Bronchial epithelial cell (primary cell): Measurements from ENCODE around the gene GNG12. TPM values are rescaled to one million over a fixed set of nuclear protein-coding genes. Genes with fewer than 3 reads are reported as not detected.

Source experiments
- DNase-seq: peaks from one replicate; pipeline ENCODE4 v3.0.0-alpha.2; 2010; ENCODE audit warnings: low read depth
- FAIRE-seq: peaks from 2 replicates; lab custom pipeline; 2011; peaks lifted over from hg19 to GRCh38; lab: Jason Lieb, UNC
- H3K27me3 ChIP-seq: 2 replicates; pipeline ENCODE4 v1.5.1; 2011; ENCODE audit warnings: low read length; ENCODE audit not compliant: control insufficient read depth, insufficient read depth
- H3K36me3 ChIP-seq: 2 replicates; pipeline ENCODE4 v1.5.1; 2011; ENCODE audit warnings: low read length; ENCODE audit not compliant: control insufficient read depth, insufficient read depth
- H3K4me3 ChIP-seq: 2 replicates; pipeline ENCODE4 v1.5.1; 2011; ENCODE audit warnings: mild to moderate bottlenecking, low read depth, low read length, control low read depth
- CTCF ChIP-seq: IDR thresholded peaks from 2 replicates; pipeline ENCODE4 v1.5.1; 2011; ENCODE audit warnings: mild to moderate bottlenecking, moderate library complexity, low read length, control low read depth, inconsistent platforms; ENCODE audit not compliant: insufficient read depth, severe bottlenecking
- total RNA-seq: library from RNA; depleted of rRNA; stranded (reverse); fragments of >200 nt; gene quantifications from 2 replicates; pipeline ENCODE4 v1.2.1, GENCODE V29; 2014

Gene GNG12
- total RNA-seq, 1 donor from 2014 or later = 75.3 TPM

DNA sequence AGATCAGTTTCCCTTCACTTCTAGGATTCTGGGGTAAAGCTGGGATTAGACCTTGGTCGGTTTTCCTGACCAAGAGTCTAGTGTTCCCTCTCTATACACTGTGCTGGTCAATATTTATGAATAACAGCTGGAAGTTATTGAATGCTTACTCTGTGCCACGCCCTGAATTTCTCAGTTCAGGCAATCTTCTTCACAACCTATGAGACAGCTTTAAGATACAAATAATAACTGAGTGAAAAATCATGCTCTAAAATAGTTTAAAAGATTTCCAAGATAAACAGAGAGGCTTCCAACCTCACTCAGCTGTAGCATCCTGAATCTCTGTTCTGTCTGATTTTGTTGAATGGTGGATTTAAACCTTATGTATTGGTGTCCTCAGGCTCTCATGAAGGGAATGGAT lies 72.2 kb downstream of the GNG12 start:
- DNase-seq = no peak
- H3K27me3 ChIP-seq = no peaks in the 10 kb centered on the region

DNA sequence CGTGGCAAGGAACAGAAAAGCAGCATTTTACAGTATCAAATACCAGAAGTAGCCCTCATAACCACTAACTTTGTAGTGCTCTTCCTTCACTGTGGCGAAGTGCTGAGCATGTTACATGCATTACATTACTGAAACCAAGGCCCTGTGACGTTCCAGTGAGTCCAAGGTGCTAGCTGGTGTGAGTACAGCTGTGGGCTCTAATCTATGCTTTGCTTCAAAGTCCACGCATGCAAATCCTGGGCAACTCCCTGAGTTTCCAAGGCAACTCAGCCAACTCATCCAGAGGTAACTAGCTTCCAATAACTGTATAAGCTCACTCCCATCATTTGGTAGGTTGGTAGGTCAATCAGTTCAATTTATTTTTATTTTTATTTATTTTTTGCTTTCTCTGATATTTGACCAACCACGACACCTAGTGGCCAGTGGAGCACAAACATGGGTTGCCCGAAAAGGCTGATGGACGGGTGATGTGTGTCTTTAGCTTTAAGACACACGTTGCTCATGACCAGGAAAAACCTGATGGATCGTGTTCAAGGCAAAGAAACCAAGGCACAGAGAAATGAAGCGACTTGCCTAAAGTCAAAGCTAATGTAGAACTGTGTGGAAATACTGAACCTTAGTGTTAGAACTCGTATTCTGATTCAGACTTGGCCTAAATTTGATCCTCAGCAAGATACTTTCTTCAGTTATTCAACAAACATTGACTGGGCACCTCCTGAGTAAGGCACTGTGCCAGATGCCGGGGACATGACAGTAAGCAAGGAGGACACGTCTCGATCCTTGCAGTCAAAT lies 73.0 kb downstream of the GNG12 start:
- FAIRE-seq (no peak), DNase-seq (peak; percentile 83)
- H3K27me3 ChIP-seq = no peaks in the 10 kb centered on the region
- no peaks in the 10 kb centered on the region for H3K36me3 ChIP-seq
- peak; percentile 66 for TF ChIP-seq CTCF
- no peak overlapping the region for H3K4me3 ChIP-seq

More for the DNA sequence above, 72.2 kb downstream of the GNG12 start:
- no peak for FAIRE-seq
- Histone ChIP-seq H3K36me3 (no peaks in the 10 kb centered on the region), H3K4me3 (no peak overlapping the region)
- TF ChIP-seq CTCF = no peak

DNA sequence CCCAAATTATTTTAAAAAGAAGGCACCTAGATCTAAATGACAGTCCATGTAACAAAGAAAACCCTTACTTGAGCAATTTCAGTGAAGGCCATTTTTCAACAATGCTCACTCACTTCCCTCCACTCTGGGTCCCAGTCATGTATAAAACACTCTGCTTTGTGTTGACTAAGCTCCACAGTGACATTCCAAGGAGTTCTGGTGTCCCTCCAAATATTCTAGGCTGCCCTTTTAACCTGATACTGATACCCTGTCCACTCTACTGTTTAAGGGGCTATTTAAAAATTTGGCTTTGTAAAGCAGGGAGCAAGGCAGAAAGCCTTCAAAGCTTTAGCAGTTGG lies 73.6 kb downstream of the GNG12 start:
- TF ChIP-seq CTCF = no peak
- FAIRE-seq = no peak
- no peaks in the 10 kb centered on the region for H3K27me3 ChIP-seq
- DNase-seq = no peak
- no peak overlapping the region for H3K4me3 ChIP-seq
- no peaks in the 10 kb centered on the region for H3K36me3 ChIP-seq

DNA sequence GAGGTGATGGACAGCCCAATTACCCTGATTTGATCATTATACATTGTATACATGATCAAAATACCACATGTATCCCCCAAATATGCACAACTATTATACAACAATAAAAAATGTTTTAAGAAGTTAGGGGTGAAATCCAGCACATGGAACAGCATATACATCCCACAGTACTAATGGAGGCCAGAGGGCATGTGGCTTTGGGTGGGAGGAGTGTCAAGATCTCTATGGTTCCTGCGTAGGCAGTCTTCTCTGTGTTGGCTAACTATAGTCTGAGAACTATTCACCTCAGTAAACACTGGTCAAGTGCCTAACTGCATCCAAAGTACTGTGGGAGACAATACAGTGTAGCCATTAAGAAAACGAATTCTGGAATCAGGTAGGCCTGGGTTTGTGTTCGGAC lies 74.2 kb downstream of the GNG12 start:
- no peak for TF ChIP-seq CTCF
- Histone ChIP-seq H3K36me3 (no peaks in the 10 kb centered on the region), H3K4me3 (no peak overlapping the region), H3K27me3 (no peaks in the 10 kb centered on the region)
- FAIRE-seq = no peak
- DNase-seq = no peak

DNA sequence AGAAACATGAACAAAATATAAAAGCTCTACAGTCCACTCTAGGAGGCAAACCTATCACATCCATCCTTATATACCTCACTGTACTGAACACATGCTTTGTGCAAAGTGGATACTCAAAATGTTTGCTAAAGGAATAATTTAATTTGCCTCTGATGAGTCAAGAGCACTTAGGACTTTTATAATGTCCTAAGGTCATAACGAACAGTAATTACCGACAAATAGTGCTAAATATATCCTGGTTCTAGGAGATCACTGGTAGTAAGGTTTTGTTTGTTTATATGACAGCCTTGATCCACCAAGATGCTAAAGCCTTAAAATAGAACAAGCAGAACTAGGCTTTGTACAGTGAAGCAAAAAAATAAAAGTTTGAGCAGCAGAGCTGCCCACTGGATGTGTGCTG lies 77.6 kb downstream of the GNG12 start:
- H3K27me3 ChIP-seq = no peaks in the 10 kb centered on the region
- H3K4me3 ChIP-seq = no peak overlapping the region
- FAIRE-seq (no peak), DNase-seq (no peak)
- TF ChIP-seq CTCF = no peak
- no peaks in the 10 kb centered on the region for H3K36me3 ChIP-seq

GRCh38 chr1:67755160-67755559 lies 78.1 kb downstream of the GNG12 start:
- FAIRE-seq (no peak), DNase-seq (no peak)
- H3K27me3 ChIP-seq = no peaks in the 10 kb centered on the region
- H3K36me3 ChIP-seq = no peaks in the 10 kb centered on the region
- no peak for TF ChIP-seq CTCF
- no peak overlapping the region for H3K4me3 ChIP-seq
